K562 (cell line): ENCODE data around the gene JPT2. TPM values are rescaled to one million over a fixed set of nuclear protein-coding genes. Genes with fewer than 3 reads are reported as not detected.

Experiments used
- MTA1 ChIP-seq: fragments of 450-650 bp; IDR thresholded peaks from 2 replicates; pipeline ENCODE4 v1.6.1; 2017; ENCODE audit warnings: borderline replicate concordance
- REST ChIP-seq, 2 experiments: fragments of 450-650 bp; formaldehyde crosslinking in 1 of 2; IDR thresholded peaks; 2 replicates each; pipeline versions ENCODE4 v1.4.0 to v1.6.1; 2014 to 2020; ENCODE audit warnings: mild to moderate bottlenecking in 2 of 2, borderline replicate concordance in 1 of 2, low read depth in 1 of 2
- polyA plus RNA-seq, 8 experiments: library from polyadenylated mRNA; depleted of rRNA in 4 of 8; stranded (reverse) in 5 of 8; unstranded in 3 of 8; fragments of >200 nt; fragmentation: Nextera tagmentation in 2 of 8; fragmentation: Illumina TruSeq in 1 of 8; extraction: Ambion mirVana in 2 of 8; extraction: Trizol in 1 of 8; gene quantifications; 2 replicates each; pipeline versions ENCODE4 v1.2.1 to v1.2.3, GENCODE V29; 2011 to 2014; ENCODE audit warnings: inconsistent platforms in 1 of 8, missing spikeins in 1 of 8
- total RNA-seq, 7 experiments: library from RNA; depleted of rRNA in 6 of 7; stranded (reverse); fragments of >200 nt in 6 of 7; fragmentation: Illumina TruSeq in 2 of 7; extraction: Trizol in 2 of 7; gene quantifications; 2 replicates each; pipeline versions ENCODE4 v1.2.1 to v1.2.3, GENCODE V29; 2011 to 2021; ENCODE audit warnings: low replicate concordance in 1 of 7

The JPT2 gene
- total and polyA plus RNA-seq, 9 of the 15 experiments (the other 6 are each of a cell fraction or from before 2014, with no cell fraction given), result 25.5 to 133 (median 106) TPM

DNA sequence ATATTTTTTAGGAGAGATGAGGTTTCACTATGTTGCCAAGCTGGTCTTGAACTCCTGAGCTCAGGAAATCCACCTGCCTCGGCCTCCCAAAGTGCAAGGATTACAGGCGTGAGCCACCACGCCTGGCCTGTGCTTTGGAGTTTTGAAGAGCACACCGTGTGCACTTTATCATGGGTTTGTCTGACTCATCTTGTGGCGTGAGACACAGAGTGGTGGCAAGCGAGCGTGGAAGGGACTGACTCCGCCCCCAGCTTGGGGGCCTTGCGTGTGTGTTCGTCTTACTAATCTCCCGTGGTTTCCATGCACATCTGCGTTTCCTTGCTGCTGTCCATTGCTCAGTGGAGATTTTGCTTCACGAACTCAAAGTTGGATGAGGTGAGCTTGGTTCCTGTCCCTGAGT, 43.0 kb upstream of the JPT2 start (continued):
- no peak for TF ChIP-seq REST (IDR thresholded peaks at IDR 0.05; ENCODE audit: borderline replicate concordance)
- TF ChIP-seq REST (CRISPR knock-in tag; IDR thresholded peaks at IDR 0.05; ENCODE audit: low read depth), result no peak
- no peak for TF ChIP-seq MTA1
